ENCODE data around the gene ADSL.

Gene ADSL

GRCh38 chr22:40420341-40421081 lies 74.2 kb downstream of the ADSL start:
- DNase-seq, result no peak

GRCh38 chr22:40421082-40421350 lies 74.7 kb downstream of the ADSL start:
- DNase-seq, result no peak

GRCh38 chr22:40421941-40422340 lies 75.6 kb downstream of the ADSL start:
- DNase-seq, result no peak

- DNase-seq, result no peak
These were observed 76.4 kb downstream of the ADSL start for GRCh38 chr22:40422558-40423309.

GRCh38 chr22:40423310-40423688 lies 77.0 kb downstream of the ADSL start:
- DNase-seq, result no peak

- no peak for DNase-seq
These were observed 77.8 kb downstream of the ADSL start for GRCh38 chr22:40423882-40424640.

- DNase-seq, result no peak
These were observed 78.8 kb downstream of the ADSL start for GRCh38 chr22:40425082-40425481.

- DNase-seq, result no peak
These were observed 80.5 kb downstream of the ADSL start for GRCh38 chr22:40426594-40427333.

GRCh38 chr22:40428796-40429195 lies 82.5 kb downstream of the ADSL start:
- DNase-seq, result no peak

GRCh38 chr22:40429481-40429880 lies 83.2 kb downstream of the ADSL start:
- no peak for DNase-seq

GRCh38 chr22:40430991-40431390 lies 84.7 kb downstream of the ADSL start:
- DNase-seq, result no peak

GRCh38 chr22:40432157-40432556 lies 85.9 kb downstream of the ADSL start:
- no peak for DNase-seq

GRCh38 chr22:40432625-40433024 lies 86.3 kb downstream of the ADSL start:
- no peak for DNase-seq

GRCh38 chr22:40433416-40434090 lies 87.3 kb downstream of the ADSL start:
- no peak for DNase-seq

GRCh38 chr22:40434106-40434505 lies 87.8 kb downstream of the ADSL start:
- no peak for DNase-seq

GRCh38 chr22:40434745-40435144 lies 88.4 kb downstream of the ADSL start:
- no peak for DNase-seq

- DNase-seq, result peak in 1 of 2 donors; percentile 10
These were observed 90.5 kb downstream of the ADSL start for GRCh38 chr22:40436505-40437431.
